Jurkat, Clone E6-1 (cell line): Measurements from ENCODE around the gene PCSK4.
A peak's percentile ranks its signal among the peaks of the same experiment; 100 is the strongest.

Experiments
- DNase-seq: peaks from one replicate; pipeline ENCODE4 v3.0.0-alpha.2; 2011; ENCODE audit warnings: low read depth, low spot score
- H3K4me3 ChIP-seq: 2 replicates; pipeline ENCODE4 v1.5.1; 2011; ENCODE audit warnings: mild to moderate bottlenecking, low read length, control low read depth, moderate library complexity

Gene PCSK4

GRCh38 chr19:1474765-1475351 is 15.3 kb downstream of the PCSK4 start:
- H3K4me3 ChIP-seq = no peak overlapping the region

GRCh38 chr19:1474011-1474764 is 16.0 kb downstream of the PCSK4 start:
- H3K4me3 ChIP-seq = no peak overlapping the region
- no peak for DNase-seq

More at GRCh38 chr19:1474765-1475351, 15.3 kb downstream of the PCSK4 start:
- DNase-seq = no peak

DNA sequence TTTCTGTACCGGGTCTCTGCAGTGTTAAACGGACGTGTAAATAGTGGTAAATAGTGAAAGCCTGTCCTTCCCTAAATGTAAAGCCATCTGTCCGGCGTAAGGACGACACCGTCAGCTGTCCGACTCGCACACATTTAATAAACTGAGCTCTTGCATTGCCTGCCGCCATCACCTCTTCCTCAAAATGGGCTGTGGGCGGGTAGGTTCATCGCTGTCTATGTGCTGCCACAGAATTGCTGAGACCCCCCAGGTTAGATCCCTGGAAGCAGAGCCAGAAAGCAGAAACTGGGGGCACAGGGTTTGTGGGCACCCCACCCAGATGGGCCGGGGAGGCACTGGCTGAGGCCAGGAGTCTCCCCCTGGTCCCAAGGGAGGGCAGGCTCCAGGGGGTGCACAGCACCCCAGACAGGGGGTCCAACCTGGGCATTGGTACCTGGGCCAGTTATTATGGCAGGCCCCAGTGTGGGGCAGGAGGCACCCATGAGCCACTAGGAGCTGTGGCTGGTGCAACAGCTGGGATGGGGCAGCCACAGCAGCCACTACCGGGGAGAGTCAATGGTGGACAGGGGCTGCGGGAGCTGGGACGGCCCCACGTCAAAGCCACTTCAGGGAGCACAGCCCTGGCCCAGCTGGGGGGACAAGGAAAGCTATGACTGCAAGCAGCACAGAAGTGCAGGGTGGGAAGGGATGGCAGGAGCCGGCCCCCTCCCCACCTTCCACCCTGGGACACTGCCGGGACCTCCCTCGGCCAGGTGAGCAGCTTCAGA is 16.9 kb downstream of the PCSK4 start:
- DNase-seq = no peak
- H3K4me3 ChIP-seq = no peak overlapping the region

- DNase-seq = no peak
- no peak overlapping the region for H3K4me3 ChIP-seq
Observed at GRCh38 chr19:1472231-1473084, 17.7 kb downstream of the PCSK4 start.

DNA sequence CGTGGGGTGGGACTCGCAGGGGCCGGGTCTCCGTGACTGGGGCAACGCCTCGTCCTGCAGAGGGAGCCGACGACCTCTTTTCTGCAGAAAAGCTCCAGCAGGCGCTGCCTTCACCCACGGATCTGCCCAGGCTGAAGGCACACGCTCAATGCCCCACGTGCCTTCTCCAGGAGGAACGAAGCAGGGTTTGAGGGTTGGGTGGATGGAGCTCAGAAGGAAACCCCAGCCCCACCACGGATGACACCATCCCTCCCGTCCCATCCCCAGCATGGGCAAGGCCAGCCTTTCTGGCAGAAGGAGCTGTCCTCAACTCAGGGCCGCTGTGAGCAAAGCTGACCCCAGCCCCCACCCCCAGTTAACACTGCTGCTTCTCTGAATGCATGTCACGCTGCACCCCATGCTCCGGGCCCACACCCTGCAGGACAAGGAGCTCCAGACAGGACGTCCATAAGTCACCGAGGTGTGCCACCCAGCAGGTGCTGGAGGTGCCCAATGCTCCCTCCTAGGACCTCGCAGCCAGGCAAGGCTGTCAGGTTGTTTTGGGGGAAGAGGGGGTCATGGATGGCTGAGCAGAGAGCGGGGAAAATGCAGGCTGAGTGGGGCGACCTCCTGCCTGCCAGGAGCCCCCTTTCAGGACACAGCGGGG is 18.5 kb downstream of the PCSK4 start:
- H3K4me3 ChIP-seq = no peak overlapping the region
- DNase-seq = no peak

DNA sequence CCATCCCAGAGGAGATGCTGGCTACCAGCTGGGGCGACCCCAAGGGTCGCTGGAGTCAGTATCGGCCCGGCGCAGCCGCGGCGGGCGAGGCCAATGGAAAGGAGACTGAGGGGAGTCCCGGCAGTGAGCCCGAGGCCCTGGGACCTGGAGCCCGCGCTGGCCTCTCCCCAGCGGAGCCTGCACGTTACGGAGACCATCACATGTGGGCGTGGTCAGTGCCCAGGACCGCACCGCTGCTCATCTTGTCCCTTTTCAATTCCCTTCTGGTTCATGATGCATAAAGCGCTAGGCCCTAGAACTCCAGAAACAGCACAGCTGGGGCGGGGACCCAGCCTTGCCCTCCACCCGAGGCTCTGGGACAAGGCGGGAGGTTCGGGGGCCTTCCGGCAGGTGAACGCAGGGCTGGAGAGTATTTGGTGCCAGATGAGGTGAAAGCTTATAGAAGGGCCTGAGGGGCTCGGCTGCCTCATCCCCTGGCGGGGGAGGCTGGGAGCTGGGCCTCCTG is 19.1 kb downstream of the PCSK4 start:
- H3K4me3 ChIP-seq = peak overlapping the region; percentile 13; the same call in 1 of the 2 replicates
- DNase-seq = no peak

DNA sequence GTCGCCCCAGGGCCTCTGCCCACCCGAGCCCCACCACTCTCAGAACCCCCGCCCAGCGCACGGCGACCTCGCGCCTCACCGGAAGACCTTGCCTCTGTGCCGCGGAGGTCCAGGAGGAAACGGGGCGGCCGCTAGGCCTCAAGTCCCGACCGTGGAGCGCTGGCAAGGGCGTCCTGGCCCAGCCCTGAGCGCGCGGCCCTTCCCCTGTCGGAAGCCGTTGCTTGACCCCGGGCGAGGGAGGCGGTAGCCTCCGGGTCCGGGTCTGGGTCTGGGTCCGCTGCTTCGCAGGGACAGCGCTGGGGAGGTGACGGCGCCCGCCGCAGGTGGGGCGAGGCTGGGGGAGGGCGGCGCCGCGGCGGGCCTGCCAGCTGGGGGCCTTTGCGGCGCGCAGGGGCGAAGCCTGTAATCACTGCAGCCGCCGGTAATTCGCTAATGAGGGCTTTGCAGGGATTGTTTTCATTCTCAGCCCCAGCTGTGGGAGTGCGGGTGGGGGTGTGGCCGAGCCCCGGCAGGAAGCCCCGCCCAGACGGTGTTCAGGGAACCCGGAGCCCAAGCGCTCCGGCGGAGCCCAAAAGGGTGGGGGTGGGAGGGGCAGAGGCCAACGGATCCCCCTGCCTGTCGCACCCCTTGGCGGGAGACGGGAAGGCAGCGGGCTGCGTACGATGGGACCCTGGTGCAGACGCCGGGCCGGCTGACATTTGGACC is 19.7 kb downstream of the PCSK4 start:
- peak; percentile 52 for DNase-seq

DNA sequence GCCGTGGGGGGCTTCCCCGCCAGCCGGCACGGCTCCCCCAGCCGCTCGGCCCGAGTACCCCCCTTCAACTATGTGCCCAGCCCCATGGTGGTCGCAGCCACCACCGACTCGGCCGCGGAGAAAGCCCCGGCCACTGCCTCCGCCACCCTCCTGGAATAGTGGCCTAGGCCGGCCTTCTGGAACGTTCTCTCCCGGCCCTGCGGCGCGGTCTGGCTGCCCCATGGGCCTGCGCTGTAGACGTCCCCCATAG is 20.2 kb downstream of the PCSK4 start:
- no peak overlapping the region for H3K4me3 ChIP-seq
- DNase-seq = no peak

More for the DNA sequence above, 19.7 kb downstream of the PCSK4 start:
- peak overlapping the region; percentile 13; the same call in 1 of the 2 replicates for H3K4me3 ChIP-seq

DNA sequence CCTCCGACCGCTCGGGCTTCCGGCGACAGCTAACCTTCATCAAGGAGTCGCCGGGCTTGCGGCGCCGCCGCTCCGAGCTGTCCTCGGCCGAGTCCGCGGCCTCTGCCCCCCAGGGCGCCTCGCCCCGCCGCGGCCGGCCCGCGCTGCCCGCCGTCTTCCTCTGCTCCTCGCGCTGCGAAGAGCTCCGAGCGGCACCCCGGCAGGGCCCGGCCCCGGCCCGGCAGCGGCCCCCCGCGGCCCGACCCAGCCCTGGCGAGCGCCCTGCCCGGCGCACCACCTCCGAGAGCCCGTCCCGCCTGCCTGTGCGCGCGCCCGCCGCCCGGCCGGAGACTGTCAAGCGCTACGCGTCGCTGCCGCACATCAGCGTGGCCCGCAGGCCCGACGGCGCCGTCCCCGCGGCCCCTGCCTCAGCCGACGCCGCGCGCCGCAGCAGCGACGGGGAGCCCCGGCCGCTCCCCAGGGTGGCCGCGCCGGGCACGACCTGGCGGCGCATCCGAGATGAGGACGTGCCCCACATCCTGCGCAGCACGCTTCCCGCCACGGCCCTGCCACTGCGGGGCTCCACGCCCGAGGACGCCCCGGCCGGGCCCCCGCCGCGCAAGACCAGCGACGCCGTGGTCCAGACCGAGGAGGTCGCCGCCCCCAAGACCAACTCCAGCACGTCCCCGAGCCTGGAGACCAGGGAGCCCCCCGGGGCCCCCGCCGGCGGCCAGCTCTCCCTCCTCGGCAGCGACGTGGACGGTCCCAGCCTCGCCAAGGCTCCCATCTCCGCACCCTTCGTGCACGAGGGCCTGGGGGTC is 20.7 kb downstream of the PCSK4 start:
- H3K4me3 ChIP-seq = no peak overlapping the region
- DNase-seq = no peak

DNA sequence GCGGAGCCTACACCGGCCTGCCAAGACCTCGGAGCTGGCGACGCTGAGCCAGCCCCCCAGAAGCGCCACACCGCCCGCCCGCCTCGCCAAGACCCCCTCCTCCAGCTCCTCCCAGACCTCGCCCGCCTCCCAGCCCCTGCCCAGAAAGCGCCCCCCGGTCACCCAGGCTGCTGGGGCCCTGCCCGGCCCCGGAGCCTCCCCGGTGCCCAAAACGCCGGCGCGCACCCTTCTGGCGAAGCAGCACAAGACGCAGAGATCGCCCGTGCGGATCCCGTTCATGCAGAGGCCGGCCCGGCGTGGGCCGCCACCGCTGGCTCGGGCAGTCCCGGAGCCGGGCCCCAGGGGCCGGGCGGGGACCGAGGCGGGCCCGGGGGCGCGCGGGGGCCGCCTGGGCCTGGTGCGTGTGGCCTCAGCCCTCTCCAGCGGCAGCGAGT is 21.3 kb downstream of the PCSK4 start:
- no peak overlapping the region for H3K4me3 ChIP-seq

GRCh38 chr19:1468274-1468820 is 21.8 kb downstream of the PCSK4 start:
- H3K4me3 ChIP-seq = no peak overlapping the region
- no peak for DNase-seq

More for the DNA sequence above, 21.3 kb downstream of the PCSK4 start:
- DNase-seq = no peak

GRCh38 chr19:1467490-1468273 is 22.5 kb downstream of the PCSK4 start:
- H3K4me3 ChIP-seq = no peak overlapping the region
- DNase-seq = no peak

- H3K4me3 ChIP-seq = no peak overlapping the region
- DNase-seq = no peak
Observed at GRCh38 chr19:1467215-1467489, 23.0 kb downstream of the PCSK4 start.

DNA sequence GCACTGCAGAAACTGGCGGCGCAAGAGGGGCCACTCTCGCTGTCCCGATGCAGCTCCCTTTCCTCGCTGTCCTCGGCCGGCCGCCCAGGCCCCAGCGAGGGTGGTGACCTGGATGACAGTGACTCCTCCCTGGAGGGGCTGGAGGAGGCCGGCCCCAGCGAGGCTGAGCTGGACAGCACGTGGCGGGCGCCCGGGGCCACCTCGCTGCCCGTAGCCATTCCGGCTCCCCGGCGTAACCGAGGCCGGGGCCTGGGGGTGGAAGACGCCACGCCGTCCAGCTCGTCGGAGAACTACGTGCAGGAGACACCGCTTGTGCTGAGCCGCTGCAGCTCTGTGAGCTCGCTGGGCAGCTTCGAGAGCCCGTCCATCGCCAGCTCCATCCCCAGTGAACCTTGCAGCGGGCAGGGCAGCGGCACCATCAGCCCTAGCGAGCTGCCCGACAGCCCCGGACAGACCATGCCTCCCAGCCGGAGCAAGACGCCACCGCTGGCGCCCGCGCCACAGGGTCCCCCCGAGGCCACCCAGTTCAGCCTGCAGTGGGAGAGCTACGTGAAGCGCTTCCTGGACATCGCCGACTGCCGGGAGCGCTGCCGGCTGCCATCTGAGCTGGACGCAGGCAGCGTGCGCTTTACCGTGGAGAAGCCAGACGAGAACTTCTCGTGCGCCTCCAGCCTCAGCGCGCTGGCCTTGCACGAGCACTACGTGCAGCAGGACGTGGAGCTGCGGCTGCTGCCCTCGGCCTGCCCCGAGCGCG is 23.5 kb downstream of the PCSK4 start:
- DNase-seq = no peak
- no peak overlapping the region for H3K4me3 ChIP-seq

GRCh38 chr19:1466018-1466460 is 24.1 kb downstream of the PCSK4 start:
- no peak overlapping the region for H3K4me3 ChIP-seq
- DNase-seq = no peak
